Neural cell (in vitro differentiated cells): ENCODE results near the gene KIAA0586. TPM values are rescaled to one million over a fixed set of nuclear protein-coding genes. Genes with fewer than 3 reads are reported as not detected.

ENCODE experiments used
- H2AFZ ChIP-seq: fragments of 200-600, 300-800 bp; sonication (generic), shearing (Covaris generic); 2 replicates; pipeline ENCODE4 v1.6.0; 2014; ENCODE audit warnings: low read depth, mild to moderate bottlenecking, antibody characterized with exemption, low read length, moderate library complexity
- H3F3A ChIP-seq: fragments of 200-600 bp; shearing (Covaris generic); 2 replicates; pipeline ENCODE4 v1.6.1; 2016; ENCODE audit warnings: mild to moderate bottlenecking, moderate library complexity, mixed read lengths, antibody characterized with exemption, low read length; ENCODE audit not compliant: insufficient read depth, poor library complexity, severe bottlenecking
- H3K27ac ChIP-seq: fragments of 200-600, 300-800 bp; sonication (generic), shearing (Covaris generic); 2 replicates; pipeline ENCODE4 v1.5.1; 2014; ENCODE audit warnings: mild to moderate bottlenecking, low read length, moderate library complexity
- H3K27me3 ChIP-seq: fragments of 300-800, 200-600 bp; sonication (generic), shearing (Covaris generic); 2 replicates; pipeline ENCODE4 v1.6.0; 2014; ENCODE audit warnings: mild to moderate bottlenecking, low read depth, low read length, moderate library complexity; ENCODE audit not compliant: insufficient read depth
- H3K36me3 ChIP-seq: fragments of 300-800, 200-600 bp; sonication (generic), shearing (Covaris generic); 2 replicates; pipeline ENCODE4 v1.5.1; 2014; ENCODE audit warnings: mild to moderate bottlenecking, antibody characterized with exemption, low read length, moderate library complexity; ENCODE audit not compliant: insufficient read depth
- H3K4me2 ChIP-seq: fragments of 300-800, 200-600 bp; sonication (generic), shearing (Covaris generic); 2 replicates; pipeline ENCODE4 v1.6.0; 2014; ENCODE audit warnings: mild to moderate bottlenecking, low read length
- H3K4me3 ChIP-seq: fragments of 300-800, 200-600 bp; sonication (generic), shearing (Covaris generic); 2 replicates; pipeline ENCODE4 v1.5.1; 2014; ENCODE audit warnings: mild to moderate bottlenecking, low read length, moderate library complexity
- H3K79me2 ChIP-seq: fragments of 200-600 bp; shearing (Covaris generic); replicated peaks from 2 replicates; pipeline ENCODE4 v1.6.0; 2014; ENCODE audit warnings: mild to moderate bottlenecking, low read length, moderate library complexity; ENCODE audit not compliant: insufficient read depth
- H3K9ac ChIP-seq: fragments of 300-800, 200-600 bp; sonication (generic), shearing (Covaris generic); 2 replicates; pipeline ENCODE4 v1.6.1; 2016; ENCODE audit warnings: mild to moderate bottlenecking, low read length, mixed read lengths
- H3K9me2 ChIP-seq: fragments of 200-600 bp; shearing (Covaris generic); 2 replicates; pipeline ENCODE4 v1.6.1; 2016; ENCODE audit warnings: mild to moderate bottlenecking, low read length, mixed read lengths; ENCODE audit not compliant: insufficient read depth
- H3K9me3 ChIP-seq: fragments of 200-600, 300-800 bp; sonication (generic), shearing (Covaris generic); 2 replicates; pipeline ENCODE4 v1.6.1; 2016; ENCODE audit warnings: mild to moderate bottlenecking, mixed run types, low read length, moderate library complexity, mixed read lengths
- H4K20me1 ChIP-seq: fragments of 200-600 bp; shearing (Covaris generic); 2 replicates; pipeline ENCODE4 v1.6.1; 2016; ENCODE audit warnings: mild to moderate bottlenecking, mixed run types; ENCODE audit not compliant: insufficient read depth
- CTCF ChIP-seq: fragments of 450-650 bp; IDR thresholded peaks from 2 replicates; pipeline ENCODE4 v1.5.1; 2014; ENCODE audit warnings: antibody characterized with exemption, mild to moderate bottlenecking, moderate library complexity; ENCODE audit not compliant: poor library complexity, severe bottlenecking
- EP300 ChIP-seq: fragments of 450-650 bp; conservative IDR thresholded peaks from 2 replicates; pipeline ENCODE4 v1.6.1; 2014; ENCODE audit warnings: antibody characterized with exemption, mild to moderate bottlenecking, moderate library complexity; ENCODE audit not compliant: poor library complexity, severe bottlenecking
- EZH2 ChIP-seq: fragments of 200-600, 300-800 bp; shearing (Covaris generic), sonication (generic); IDR thresholded peaks from 2 replicates; pipeline ENCODE4 v1.6.1; 2014; ENCODE audit warnings: antibody characterized with exemption, low read length, borderline replicate concordance, mild to moderate bottlenecking; ENCODE audit not compliant: insufficient read depth, poor library complexity, severe bottlenecking
- MXI1 ChIP-seq: fragments of 450-650 bp; conservative IDR thresholded peaks from 2 replicates; pipeline ENCODE4 v1.6.1; 2014; ENCODE audit warnings: antibody characterized with exemption, mild to moderate bottlenecking; ENCODE audit not compliant: poor library complexity, severe bottlenecking
- POLR2AphosphoS5 ChIP-seq: IDR thresholded peaks from 2 replicates; pipeline ENCODE4 v1.6.1; 2012
- RAD21 ChIP-seq: fragments of 450-650 bp; conservative IDR thresholded peaks from 2 replicates; pipeline ENCODE4 v1.6.1; 2014; ENCODE audit warnings: antibody characterized with exemption, mild to moderate bottlenecking, moderate library complexity
- REST ChIP-seq: IDR thresholded peaks from 2 replicates; pipeline ENCODE4 v1.6.1; 2012; ENCODE audit warnings: borderline replicate concordance
- SMC3 ChIP-seq: fragments of 450-650 bp; conservative IDR thresholded peaks from 2 replicates; pipeline ENCODE4 v1.6.1; 2014; ENCODE audit warnings: antibody characterized with exemption, mild to moderate bottlenecking, moderate library complexity; ENCODE audit not compliant: poor library complexity
- TAF1 ChIP-seq: IDR thresholded peaks from 2 replicates; pipeline ENCODE4 v1.6.1; 2012; ENCODE audit warnings: low read depth
- polyA plus RNA-seq: library from polyadenylated mRNA; depleted of rRNA; stranded (reverse); fragments of >200 nt; gene quantifications from 2 replicates; pipeline ENCODE4 v1.2.3, GENCODE V29; 2014

The KIAA0586 gene
- polyA plus RNA-seq, 1 donor from 2014 or later: 8.0 TPM

GRCh38 chr14:58543253-58543652 is 115.7 kb downstream of the KIAA0586 start:
- Histone ChIP-seq H4K20me1 (no peaks in the 10 kb centered on the region), H3K9me3 (no peaks in the 10 kb centered on the region), H3K36me3 (no peaks in the 10 kb centered on the region), H3K9me2 (no peaks in the 10 kb centered on the region), H3K27me3 (no peaks in the 10 kb centered on the region), H3K4me3 (no peak overlapping the region), H3K79me2 (no peaks in the 10 kb centered on the region), H2AFZ (no peak overlapping the region), H3F3A (no peaks in the 10 kb centered on the region), H3K4me2 (no peak overlapping the region), H3K27ac (no peak overlapping the region), H3K9ac (no peak overlapping the region)
- no peak for TF ChIP-seq POLR2AphosphoS5
- no peak for TF ChIP-seq EZH2
- TF ChIP-seq CTCF: no peak

- H3K9ac ChIP-seq: no peak overlapping the region
- H2AFZ ChIP-seq: no peak overlapping the region
- H3K4me2 ChIP-seq: no peak overlapping the region
- no peaks in the 10 kb centered on the region for H3K79me2 ChIP-seq
- H3K27me3 ChIP-seq: no peaks in the 10 kb centered on the region
- no peaks in the 10 kb centered on the region for H3K9me2 ChIP-seq
- H4K20me1 ChIP-seq: no peaks in the 10 kb centered on the region
- H3K4me3 ChIP-seq: no peak overlapping the region
- no peak overlapping the region for H3K27ac ChIP-seq
- no peaks in the 10 kb centered on the region for H3F3A ChIP-seq
- TF ChIP-seq TAF1: no peak
- peak; percentile 30 for TF ChIP-seq EP300
- TF ChIP-seq CTCF: no peak
- no peak for TF ChIP-seq SMC3
- TF ChIP-seq RAD21: no peak
- TF ChIP-seq POLR2AphosphoS5: peak; percentile 30
- TF ChIP-seq REST: no peak
- TF ChIP-seq MXI1: no peak
- no peak for TF ChIP-seq EZH2
- no peaks in the 10 kb centered on the region for H3K36me3 ChIP-seq
- no peaks in the 10 kb centered on the region for H3K9me3 ChIP-seq
Observed at GRCh38 chr14:58547649-58548048, 120.1 kb downstream of the KIAA0586 start.
